GM18858 (cell line): Measurements from ENCODE around the gene ZFX.

Experiments used
- ATAC-seq: cut with Tn5 transposase; IDR thresholded peaks from one replicate; pipeline ENCODE4 v1.9.1; 2021; ENCODE audit not compliant: unreplicated experiment

The ZFX gene

DNA sequence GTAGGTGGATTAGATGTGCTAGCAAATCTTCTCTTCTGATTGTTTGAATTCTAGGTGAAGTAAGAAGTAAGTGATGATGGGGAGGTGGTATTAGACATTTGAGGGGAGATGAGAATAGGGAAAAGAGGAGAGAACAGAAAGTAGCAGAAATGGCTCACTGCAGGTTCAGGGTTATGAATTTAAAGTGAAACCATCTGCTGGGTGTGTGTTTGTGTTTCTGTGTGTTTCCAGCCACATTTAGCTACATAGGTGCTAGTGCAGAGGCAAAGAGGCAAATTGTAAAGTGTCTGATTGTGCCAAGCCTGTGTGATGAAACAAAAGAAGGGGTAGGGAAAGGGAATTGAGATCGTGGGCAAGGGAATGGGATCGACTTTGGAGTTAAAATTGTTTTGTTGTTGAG lies 50.6 kb downstream of the ZFX start:
- no peak for ATAC-seq

GRCh38 chrX:24201216-24201615 lies 51.7 kb downstream of the ZFX start:
- ATAC-seq, result no peak

DNA sequence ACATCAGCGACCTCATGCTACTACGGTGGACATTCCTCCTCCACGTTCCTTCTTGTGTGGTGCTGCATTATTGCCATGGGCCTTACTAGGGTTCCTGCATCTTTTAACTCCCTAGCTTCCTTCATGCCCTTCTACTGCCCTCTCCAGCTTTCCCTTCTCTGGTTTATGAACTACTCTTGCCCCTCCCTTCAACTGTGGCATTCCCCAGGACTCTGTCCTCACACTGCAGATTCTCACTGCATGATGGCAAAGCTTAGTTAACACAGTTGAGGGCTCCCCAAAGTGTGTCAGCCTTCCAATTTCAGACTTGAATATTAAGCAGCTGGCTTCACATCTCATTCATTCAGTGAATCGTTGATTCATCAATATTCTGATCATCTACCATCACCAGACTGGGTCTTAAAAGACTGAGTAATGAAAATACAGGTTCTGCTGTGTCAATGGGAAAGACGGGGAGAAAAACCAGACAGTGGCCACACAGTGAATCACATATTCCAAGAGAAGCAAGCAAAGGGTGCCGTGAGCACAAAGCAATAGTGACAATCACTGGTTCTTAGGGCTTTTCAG lies 53.0 kb downstream of the ZFX start:
- ATAC-seq, result no peak

GRCh38 chrX:24203072-24203808 lies 53.7 kb downstream of the ZFX start:
- ATAC-seq, result no peak

DNA sequence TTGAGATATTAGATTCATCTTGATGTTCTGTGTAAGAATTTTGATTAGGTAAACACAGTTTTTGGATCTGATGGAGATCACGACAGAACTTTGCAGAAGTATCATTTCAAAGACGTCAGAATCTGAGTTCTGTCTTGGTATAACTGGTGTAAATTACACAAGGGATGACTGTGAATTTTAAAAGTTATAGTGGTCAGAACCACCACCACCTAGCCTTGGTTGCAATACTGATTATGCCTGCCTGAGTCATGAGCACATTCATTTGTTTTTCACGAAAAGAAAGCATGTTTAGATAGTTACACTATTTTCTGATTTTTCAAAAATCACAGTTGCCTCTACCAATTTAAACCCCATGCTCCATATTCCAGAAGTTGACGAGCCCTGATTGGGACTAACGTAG lies 54.8 kb downstream of the ZFX start:
- no peak for ATAC-seq

DNA sequence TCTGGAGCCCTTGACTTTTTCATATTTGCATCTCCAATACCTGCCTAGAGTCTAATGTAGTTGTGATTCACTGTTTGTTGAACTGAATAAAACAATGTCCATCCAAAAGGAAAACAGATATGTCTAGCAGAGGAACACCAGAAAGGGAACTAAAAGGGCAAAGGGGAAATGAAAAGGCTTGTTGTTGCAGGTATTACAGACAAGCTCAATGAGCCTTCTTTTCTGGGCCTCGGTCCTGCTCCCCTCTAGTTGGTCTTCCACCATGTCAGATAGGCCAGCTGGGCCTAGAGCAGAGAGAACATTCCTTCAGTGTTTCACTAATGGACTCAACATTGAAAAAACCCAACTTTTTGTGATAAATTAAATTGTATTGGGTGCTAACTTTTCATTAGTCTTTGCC lies 55.4 kb downstream of the ZFX start:
- no peak for ATAC-seq

- ATAC-seq, result no peak
Observed at GRCh38 chrX:24207826-24208225, 58.3 kb downstream of the ZFX start.

DNA sequence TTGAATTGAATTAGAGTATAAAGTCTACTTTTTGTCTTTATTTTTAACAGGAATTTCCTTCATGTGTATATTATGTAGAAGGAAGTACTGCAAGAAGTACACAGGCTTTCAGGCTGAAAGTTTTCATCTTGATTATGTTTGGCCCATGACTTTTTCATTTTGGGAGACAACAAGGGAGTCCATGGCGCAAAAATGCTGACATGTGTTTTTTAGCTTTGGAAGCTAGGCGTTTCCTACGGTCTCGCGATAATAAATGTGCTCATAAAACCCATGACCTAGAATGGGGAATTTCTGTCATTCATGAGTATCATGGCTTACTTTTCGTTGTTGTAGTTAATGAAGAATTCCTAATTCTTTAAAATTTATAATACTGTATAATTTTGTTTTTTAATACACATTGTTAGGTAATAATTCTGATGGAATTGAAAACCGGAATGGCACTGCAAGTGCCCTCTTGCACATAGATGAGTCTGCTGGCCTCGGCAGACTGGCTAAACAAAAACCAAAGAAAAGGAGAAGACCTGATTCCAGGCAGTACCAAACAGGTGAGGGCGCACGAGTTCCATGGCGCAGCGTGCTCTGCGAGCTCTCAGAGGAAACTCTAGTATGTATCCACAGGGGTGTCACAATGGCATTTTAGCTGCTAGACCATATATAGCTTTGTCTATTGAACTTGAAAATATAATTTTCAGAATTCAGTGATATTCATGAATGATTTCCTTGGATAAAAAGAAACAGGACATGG lies 59.1 kb downstream of the ZFX start:
- ATAC-seq, result no peak

- no peak for ATAC-seq
Observed at GRCh38 chrX:24210190-24210589, 60.7 kb downstream of the ZFX start.

DNA sequence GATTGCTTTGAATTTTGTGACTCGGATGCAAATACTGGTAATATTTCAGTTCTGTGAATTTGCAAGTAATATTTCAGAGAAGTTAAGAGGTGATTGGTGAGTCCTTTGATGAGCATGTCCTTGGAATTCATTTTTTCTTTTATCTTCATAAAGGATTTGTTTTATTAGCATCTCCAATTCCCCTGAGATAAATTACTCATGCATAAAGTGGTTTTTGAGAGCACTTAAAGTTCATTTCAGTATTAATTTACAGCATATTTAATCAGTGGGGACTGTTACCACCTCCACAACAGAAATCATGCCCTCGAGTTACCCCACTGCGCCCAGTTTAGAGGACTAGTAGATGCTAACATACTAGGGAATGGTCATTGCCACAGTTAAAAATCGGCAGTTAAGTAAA lies 65.0 kb downstream of the ZFX start:
- no peak for ATAC-seq

- no peak for ATAC-seq
Observed at GRCh38 chrX:24215272-24215671, 65.7 kb downstream of the ZFX start.

DNA sequence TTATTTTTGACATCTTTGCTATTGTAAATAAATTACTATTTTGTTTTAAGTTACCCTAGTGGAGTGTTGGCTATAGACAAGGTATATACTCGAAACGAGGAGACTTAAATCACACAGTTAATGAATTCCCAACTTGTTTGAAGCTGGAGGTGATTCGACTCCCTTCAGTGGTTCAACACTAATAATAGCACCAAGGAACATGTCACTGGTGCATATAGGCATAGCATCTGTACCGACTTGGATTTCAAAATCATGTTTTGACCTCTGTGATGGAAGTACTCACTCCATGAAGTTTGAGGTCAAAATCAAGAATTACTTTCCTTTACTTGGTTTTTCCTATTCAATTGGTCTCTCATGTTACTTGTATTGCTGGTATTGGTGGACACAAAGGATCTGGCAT lies 66.5 kb downstream of the ZFX start:
- ATAC-seq, result no peak

- ATAC-seq, result no peak
Observed at GRCh38 chrX:24216827-24217226, 67.3 kb downstream of the ZFX start.

DNA sequence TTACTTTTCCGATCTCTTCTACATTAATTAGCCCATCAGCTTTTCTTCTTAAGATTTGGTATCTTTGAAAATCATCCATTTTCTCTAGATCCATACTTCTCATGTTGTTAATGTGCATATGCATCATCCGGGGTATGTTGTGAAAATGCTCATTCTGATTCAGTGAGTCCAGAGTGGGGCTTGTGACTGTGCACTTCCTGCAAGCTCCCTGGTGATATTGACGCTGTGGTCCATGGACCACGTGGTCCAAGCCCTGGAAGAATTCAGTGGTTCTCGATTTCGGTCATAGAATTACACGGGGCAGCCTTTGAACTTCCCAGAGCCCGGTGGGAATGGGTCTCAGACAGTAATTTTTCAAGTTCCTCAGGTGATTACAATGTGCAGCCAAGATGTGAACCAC lies 69.8 kb downstream of the ZFX start:
- no peak for ATAC-seq

DNA sequence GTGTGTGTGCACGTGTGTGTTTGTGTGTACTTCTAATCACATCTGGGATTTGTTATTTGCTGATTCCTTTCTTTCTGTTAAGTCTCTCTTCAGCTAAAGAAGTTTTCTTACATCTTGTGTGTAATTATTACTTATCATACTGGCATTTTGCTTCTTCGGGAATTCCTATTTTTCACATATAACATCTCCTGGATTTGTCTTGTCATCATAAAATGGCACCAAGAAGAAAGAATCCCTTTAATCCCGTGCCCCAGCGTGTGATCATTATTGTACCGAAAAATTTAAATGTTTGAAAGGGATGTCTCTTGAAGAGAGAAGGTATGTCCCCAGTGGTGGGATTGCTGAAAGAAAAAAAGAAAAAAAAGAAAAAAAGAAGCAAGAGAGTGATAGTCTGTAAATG lies 72.3 kb downstream of the ZFX start:
- ATAC-seq, result no peak

- no peak for ATAC-seq
Observed at GRCh38 chrX:24225265-24225664, 75.7 kb downstream of the ZFX start.

DNA sequence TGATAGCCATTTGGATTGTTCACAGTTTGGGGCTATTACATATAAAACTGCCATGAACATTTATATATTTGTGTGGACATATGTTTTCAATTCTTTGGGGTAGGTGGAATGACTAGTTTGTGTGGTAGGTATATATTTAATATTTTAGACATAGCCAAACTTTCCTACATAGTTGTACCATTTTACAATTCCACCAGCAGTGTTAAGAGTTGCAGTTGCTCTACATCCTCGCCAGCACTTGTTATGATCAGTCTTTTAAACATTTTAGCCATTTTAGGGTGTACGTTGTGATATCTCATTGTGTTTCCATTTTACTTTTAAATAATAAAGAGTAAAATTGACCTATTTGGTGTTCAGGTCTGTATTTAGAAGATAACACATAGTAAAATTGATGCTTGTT lies 76.6 kb downstream of the ZFX start:
- no peak for ATAC-seq

- no peak for ATAC-seq
Observed at GRCh38 chrX:24228596-24228995, 79.1 kb downstream of the ZFX start.

GRCh38 chrX:24229400-24229879 lies 79.9 kb downstream of the ZFX start:
- ATAC-seq, result no peak

DNA sequence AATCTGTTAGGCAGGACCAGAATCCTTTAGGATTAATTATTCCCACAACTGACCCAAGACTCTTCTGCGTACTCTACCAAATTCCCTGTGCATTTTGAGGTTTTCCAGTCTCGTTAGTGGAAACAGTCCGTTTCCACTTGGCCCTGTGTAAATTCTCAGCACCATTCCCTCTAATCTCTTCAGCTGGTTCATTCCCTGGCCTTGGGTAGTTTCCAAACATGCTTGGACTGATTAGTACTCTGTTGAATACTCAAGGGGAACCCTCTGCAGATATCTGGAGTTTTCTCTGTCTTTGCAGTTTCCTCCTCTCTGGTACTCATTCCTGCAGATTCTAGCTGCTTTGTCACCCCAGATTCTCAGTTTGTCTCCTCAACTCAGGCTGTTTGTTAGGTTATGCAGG lies 80.4 kb downstream of the ZFX start:
- no peak for ATAC-seq

DNA sequence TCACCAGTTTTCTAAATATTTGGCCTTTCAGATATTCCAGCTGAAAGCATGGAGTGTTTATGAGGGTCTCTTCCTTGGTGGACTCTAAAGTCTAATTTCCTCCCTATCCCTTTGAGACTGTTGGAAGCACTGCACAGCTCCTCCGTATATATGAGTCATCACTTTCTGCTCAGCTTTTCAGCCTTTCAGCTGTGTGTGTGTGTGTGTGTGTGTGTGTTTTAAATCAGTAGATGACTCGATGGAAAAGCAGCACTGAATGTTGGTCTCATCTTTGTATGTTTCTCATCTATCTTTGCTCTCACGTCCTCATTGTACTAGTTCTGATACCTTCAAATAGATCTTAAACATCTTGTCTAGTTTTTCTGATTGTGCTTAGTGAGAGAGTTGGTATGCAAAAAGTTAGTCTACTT lies 81.6 kb downstream of the ZFX start:
- no peak for ATAC-seq

DNA sequence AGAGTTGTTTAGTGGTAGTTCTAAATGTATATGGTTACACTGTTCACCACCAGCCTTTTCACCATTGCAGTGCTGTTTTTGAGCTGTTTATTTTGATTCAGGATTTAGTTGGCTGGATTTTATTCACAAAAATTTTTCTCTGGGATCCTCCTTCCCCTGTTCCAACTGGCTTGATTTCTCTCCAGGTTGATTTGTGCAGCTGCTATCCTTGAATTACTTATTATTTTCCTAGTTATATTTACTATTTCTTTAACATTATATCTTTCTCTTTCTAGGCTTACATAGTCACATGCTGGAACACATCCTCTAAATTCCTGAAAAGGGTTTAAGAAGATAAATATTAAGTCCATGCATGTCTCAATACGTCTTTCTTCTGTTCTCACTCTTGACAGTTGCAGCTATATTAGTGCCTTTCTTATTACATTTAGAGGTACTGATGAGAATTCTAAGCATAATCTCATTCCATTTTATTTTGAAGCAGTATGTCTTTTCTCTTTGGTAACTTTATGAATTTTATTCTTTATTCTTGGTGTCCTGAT lies 82.2 kb downstream of the ZFX start:
- ATAC-seq, result no peak
